HCT116 (cell line): ENCODE measurements around the gene SMTN. TPM values are rescaled to one million over a fixed set of nuclear protein-coding genes. Genes with fewer than 3 reads are reported as not detected.
A peak's percentile ranks its signal among the peaks of the same experiment; 100 is the strongest.

ENCODE experiments used
- ATAC-seq: fragments of 200-7000 bp; cut with Tn5 transposase; 2 replicates; pipeline ENCODE4 v1.9.1; 2020; ENCODE audit warnings: mild to moderate bottlenecking, moderate library complexity
- BruUV-seq: library from RNA; stranded (reverse); fragments of 400-500 nt; replicated peaks from 2 replicates; lab custom pipeline; 2021; lab: Mats Ljungman, UMichigan
- CTCF ChIA-PET: fragments of 300-600 bp; sonication (Branson Sonifier 250); formaldehyde crosslinking; loops from one replicate; lab custom pipeline; 2021; ENCODE audit warnings: antibody characterized with exemption; lab: Charles Lee
- POLR2A ChIA-PET: fragments of 300-600, 350-600 bp; sonication (Branson Sonifier 250); formaldehyde crosslinking; loops from one replicate; lab custom pipeline; 2021; ENCODE audit warnings: antibody characterized with exemption; lab: Charles Lee
- RAD21 ChIA-PET, 2 experiments: fragments of 300-600 bp; sonication (Branson Sonifier 250); formaldehyde crosslinking; loops; one replicate each; lab custom pipeline; 2023; ENCODE audit warnings: low total read pairs in 2 of 2; ENCODE audit not compliant: uncharacterized antibody in 2 of 2, unreplicated experiment in 2 of 2, low non-redundant PET in 1 of 2; lab: Charles Lee
- DNase-seq: peaks from one replicate; pipeline ENCODE4 v3.0.0-alpha.2; 2010; ENCODE audit warnings: low read depth, low spot score
- H2AFZ ChIP-seq: fragments of 200-600 bp; shearing (Covaris generic), sonication (generic); 2 replicates; pipeline ENCODE4 v1.6.1; 2017; ENCODE audit warnings: low read depth, mixed run types, mixed read lengths, antibody characterized with exemption, low read length; ENCODE audit not compliant: poor library complexity, severe bottlenecking
- H3K27ac ChIP-seq: 2 replicates; pipeline ENCODE4 v1.5.1; 2012; ENCODE audit warnings: low read depth, low read length
- H3K27me3 ChIP-seq: fragments of 200-600 bp; sonication (generic); 2 replicates; pipeline ENCODE4 v1.6.1; 2016; ENCODE audit warnings: mixed run types, low read length, mixed read lengths; ENCODE audit not compliant: insufficient read depth
- H3K36me3 ChIP-seq, 2 experiments: fragments of 200-500 bp in 1 of 2; fragments of 200-600 bp in 1 of 2; sonication (Bioruptor generic) in 1 of 2; sonication (generic) in 1 of 2; 2 replicates each; pipeline versions ENCODE4 v1.5.1 to v1.6.1; 2014 to 2016; ENCODE audit warnings: low read length in 2 of 2, inconsistent platforms in 1 of 2, mixed read lengths in 1 of 2, mixed run types in 1 of 2; ENCODE audit not compliant: insufficient read depth in 2 of 2, control insufficient read depth in 1 of 2
- H3K4me1 ChIP-seq, 2 experiments: fragments of 200-600 bp in 1 of 2; sonication (generic) in 1 of 2; 2 replicates each; pipeline versions ENCODE4 v1.5.1 to v1.6.1; 2012 to 2017; ENCODE audit warnings: low read length in 2 of 2, inconsistent platforms in 1 of 2, mild to moderate bottlenecking in 1 of 2, mixed read lengths in 1 of 2, mixed run types in 1 of 2, moderate library complexity in 1 of 2; ENCODE audit not compliant: insufficient read depth in 2 of 2, control insufficient read depth in 1 of 2
- H3K4me2 ChIP-seq: fragments of 200-600 bp; sonication (generic); 2 replicates; pipeline ENCODE4 v1.6.1; 2017; ENCODE audit warnings: mixed run types, low read length, mixed read lengths
- H3K4me3 ChIP-seq, 2 experiments: fragments of 200-600 bp in 1 of 2; sonication (generic) in 1 of 2; replicated peaks in 1 of 2; 2 replicates each; pipeline ENCODE4 v1.5.1; 2011 to 2016; ENCODE audit warnings: low read length in 2 of 2, control low read depth in 1 of 2, low read depth in 1 of 2, mild to moderate bottlenecking in 1 of 2, mixed read lengths in 1 of 2, mixed run types in 1 of 2
- H3K79me2 ChIP-seq: fragments of 200-600 bp; sonication (generic); 2 replicates; pipeline ENCODE4 v1.6.1; 2017; ENCODE audit warnings: mild to moderate bottlenecking, mixed run types, low read length, moderate library complexity, mixed read lengths; ENCODE audit not compliant: insufficient read depth
- H3K9ac ChIP-seq: fragments of 200-600 bp; sonication (generic); 2 replicates; pipeline ENCODE4 v1.6.1; 2016; ENCODE audit warnings: low read length, mixed read lengths
- H3K9me2 ChIP-seq: fragments of 200-600 bp; sonication (generic), shearing (Covaris generic); 2 replicates; pipeline ENCODE4 v1.6.1; 2017; ENCODE audit warnings: mixed run types, mild to moderate bottlenecking, moderate library complexity; ENCODE audit not compliant: insufficient read depth
- H3K9me3 ChIP-seq, 2 experiments: fragments of 200-500 bp in 1 of 2; fragments of 200-600 bp in 1 of 2; sonication (Bioruptor generic) in 1 of 2; sonication (generic) in 1 of 2; 2 replicates each; pipeline ENCODE4 v1.6.1; 2014 to 2017; ENCODE audit warnings: low read length in 2 of 2, mixed read lengths in 2 of 2, inconsistent platforms in 1 of 2, low read depth in 1 of 2, mild to moderate bottlenecking in 1 of 2, mixed run types in 1 of 2, moderate library complexity in 1 of 2; ENCODE audit not compliant: control insufficient read depth in 1 of 2, insufficient read depth in 1 of 2
- H4K20me1 ChIP-seq: fragments of 200-600 bp; sonication (generic), shearing (Covaris generic); 2 replicates; pipeline ENCODE4 v1.6.1; 2017; ENCODE audit warnings: mixed run types, mild to moderate bottlenecking, moderate library complexity; ENCODE audit not compliant: insufficient read depth
- EGR1 ChIP-seq: IDR thresholded peaks from 2 replicates; pipeline ENCODE4 v1.6.1; 2012; ENCODE audit warnings: low read depth
- ELF1 ChIP-seq: IDR thresholded peaks from 2 replicates; pipeline ENCODE4 v1.6.1; 2012; ENCODE audit warnings: low read depth, borderline replicate concordance
- EZH2 ChIP-seq: fragments of 200-600 bp; sonication (generic); IDR thresholded peaks from 2 replicates; pipeline ENCODE4 v1.6.1; 2017; ENCODE audit warnings: antibody characterized with exemption, mixed run types
- EZH2phosphoT487 ChIP-seq: fragments of 200-600 bp; IDR thresholded peaks from 2 replicates; pipeline ENCODE4 v1.6.1; 2018; ENCODE audit warnings: antibody characterized with exemption, borderline replicate concordance
- JUND ChIP-seq: IDR thresholded peaks from 2 replicates; pipeline ENCODE4 v1.6.1; 2012
- POLR2A ChIP-seq: IDR thresholded peaks from 2 replicates; pipeline ENCODE4 v1.7.0; 2011; ENCODE audit warnings: borderline replicate concordance; ENCODE audit not compliant: insufficient read depth, insufficient read length; ENCODE audit errors: extremely low read depth
- POLR2AphosphoS5 ChIP-seq: IDR thresholded peaks from 2 replicates; pipeline ENCODE4 v1.6.1; 2011; ENCODE audit warnings: mild to moderate bottlenecking, low read depth, low read length, moderate library complexity
- RAD21 ChIP-seq: IDR thresholded peaks from 2 replicates; pipeline ENCODE4 v1.6.1; 2012; ENCODE audit warnings: low read depth, mild to moderate bottlenecking
- SIN3A ChIP-seq: IDR thresholded peaks from 2 replicates; pipeline ENCODE4 v1.6.1; 2012; ENCODE audit warnings: low read depth
- SP1 ChIP-seq: IDR thresholded peaks from 2 replicates; pipeline ENCODE4 v1.6.1; 2012; ENCODE audit warnings: low read depth
- ZFX ChIP-seq: fragments of 450-650 bp; IDR thresholded peaks from 2 replicates; pipeline ENCODE4 v1.6.1; 2017
- ZNF274 ChIP-seq: fragments of 200-500 bp; sonication (Bioruptor generic); IDR thresholded peaks from 2 replicates; pipeline ENCODE4 v1.6.1; 2014; ENCODE audit warnings: mild to moderate bottlenecking, low read depth, low read length, inconsistent platforms
- intact Hi-C: fragments of 100-400 bp; cut with micrococcal nuclease; formaldehyde crosslinking; loops from 2 replicates; pipeline ENCODE4 v1.10.0; 2022
- total RNA-seq: library from RNA; stranded (reverse); gene quantifications from one replicate; pipeline ENCODE4 v1.2.1, GENCODE V29; 2021; ENCODE audit not compliant: unreplicated experiment
- TF ChIP-seq, protein P1 (sequence below): IDR thresholded peaks from 2 replicates; pipeline ENCODE4 v1.6.1; 2012
- TF ChIP-seq, protein P2 (sequence below), 3 experiments: fragments of 200-600 bp in 1 of 3; sonication (generic) in 1 of 3; IDR thresholded peaks in 2 of 3; conservative IDR thresholded peaks in 1 of 3; 2 replicates each; pipeline ENCODE4 v1.5.1; 2012 to 2017; ENCODE audit warnings: low read depth in 2 of 3, low read length in 2 of 3, antibody characterized with exemption in 1 of 3, borderline replicate concordance in 1 of 3, control low read depth in 1 of 3, mild to moderate bottlenecking in 1 of 3, mixed read lengths in 1 of 3, mixed run types in 1 of 3, moderate library complexity in 1 of 3; ENCODE audit not compliant: insufficient read depth in 1 of 3
- TF ChIP-seq, protein P3 (sequence below): IDR thresholded peaks from 2 replicates; pipeline ENCODE4 v1.6.1; 2012

SMTN gene
- total RNA-seq, 1 experiment from 2014 or later: 148 TPM

DNA sequence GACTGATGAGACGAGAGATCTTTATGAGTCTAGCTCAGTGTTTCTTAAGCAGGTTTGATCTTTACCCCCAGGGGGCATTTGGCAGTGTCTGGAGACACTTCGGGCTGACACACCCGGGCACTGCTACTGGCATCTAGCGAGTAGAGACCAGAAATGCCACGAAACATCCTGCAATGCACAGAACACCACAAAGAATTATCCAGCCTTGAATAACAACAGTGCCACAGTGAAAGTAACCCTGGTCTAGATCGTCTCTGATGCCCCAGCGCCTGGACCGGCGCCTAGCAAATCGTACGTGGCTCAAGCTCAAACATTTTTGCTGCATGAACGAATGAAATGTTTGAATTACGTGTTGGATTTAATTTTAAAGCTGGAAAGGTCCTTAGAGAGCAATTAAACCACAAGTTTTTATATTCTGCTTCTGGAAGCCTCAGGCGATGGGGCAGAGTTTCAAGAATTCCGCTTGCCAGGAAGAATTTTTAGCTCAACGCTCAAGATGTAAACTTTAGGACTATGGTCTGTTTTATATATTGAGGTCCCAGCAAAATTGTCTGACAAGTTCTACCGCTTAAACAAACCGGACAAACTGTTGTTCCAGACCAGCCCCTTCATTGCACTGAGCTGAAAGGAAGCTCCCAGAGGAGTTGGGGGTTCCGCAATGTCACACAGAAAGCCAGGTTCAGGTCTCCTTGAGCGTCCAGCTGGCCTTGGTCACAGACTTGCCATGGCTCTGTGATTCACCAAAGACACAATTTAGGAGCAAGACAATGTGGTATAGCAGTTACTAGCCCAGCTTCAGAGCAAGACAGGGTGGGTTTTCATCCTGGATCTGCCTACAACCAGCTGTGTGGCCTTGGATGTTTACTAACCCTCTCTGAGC, 44.2 kb upstream of the SMTN start:
- no peaks in the 10 kb centered on the region for H3K4me1 ChIP-seq
- no peak overlapping the region for H2AFZ ChIP-seq
- H3K9ac ChIP-seq: no peak overlapping the region
- BruUV-seq: no TSS peak
- no peak overlapping the region for H3K4me3 ChIP-seq
- H3K27me3 ChIP-seq: no peaks in the 10 kb centered on the region
- ATAC-seq: peak; percentile 61
- H3K27ac ChIP-seq: no peak overlapping the region
- TF ChIP-seq JUND: no peak
- peak; percentile 4; the same call in 1 of the 2 replicates for TF ChIP-seq RAD21
- H3K4me2 ChIP-seq: no peak overlapping the region
- ChIA-PET CTCF (interaction anchor here (1.0 kb wide), 1 partner anchor 48 kb away, joined by 3 read pairs; no protein-coding TSS in a partner anchor), RAD21 (no interaction called here), POLR2A (interaction anchor here (1.2 to 1.3 kb wide), 2 partner anchors 27 to 44 kb away, joined by 4 to 5 read pairs; partner anchors contain the start of gene SMTN)
- no peaks in the 10 kb centered on the region for H3K36me3 ChIP-seq
- intact Hi-C loops: no loop called here
- H3K9me3 ChIP-seq: no peaks in the 10 kb centered on the region
- H4K20me1 ChIP-seq: no peaks in the 10 kb centered on the region
- DNase-seq: no peak
- H3K79me2 ChIP-seq: no peaks in the 10 kb centered on the region
- no peaks in the 10 kb centered on the region for H3K9me2 ChIP-seq

DNA sequence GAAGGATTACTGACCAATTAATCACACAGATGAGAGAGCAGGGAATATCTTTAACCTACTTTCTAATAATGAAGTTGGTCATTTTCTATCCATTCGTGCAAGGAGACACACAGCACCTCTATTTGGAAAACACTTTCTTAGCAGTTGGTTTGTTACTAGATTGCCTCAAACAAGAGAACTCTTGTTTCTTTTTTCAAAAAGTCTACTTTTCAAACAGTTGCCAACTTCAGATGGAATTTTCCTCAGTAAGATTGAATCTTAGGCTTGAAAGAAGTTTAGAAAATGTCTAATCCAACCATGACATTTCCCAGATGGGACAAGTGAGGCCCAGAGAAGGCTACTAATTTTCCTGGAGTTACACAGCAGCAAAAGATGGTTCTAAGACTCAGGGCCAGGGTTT, 42.4 kb upstream of the SMTN start:
- DNase-seq: no peak
- no peak for TF ChIP-seq EZH2phosphoT487
- no peak for TF ChIP-seq RAD21
- no peak for TF ChIP-seq POLR2AphosphoS5
- TF ChIP-seq, protein P1, sequence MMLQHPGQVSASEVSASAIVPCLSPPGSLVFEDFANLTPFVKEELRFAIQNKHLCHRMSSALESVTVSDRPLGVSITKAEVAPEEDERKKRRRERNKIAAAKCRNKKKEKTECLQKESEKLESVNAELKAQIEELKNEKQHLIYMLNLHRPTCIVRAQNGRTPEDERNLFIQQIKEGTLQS: no peak
- TF ChIP-seq SP1: no peak
- TF ChIP-seq ZNF274: no peak
- no peak for TF ChIP-seq EZH2
- TF ChIP-seq, protein P2, sequence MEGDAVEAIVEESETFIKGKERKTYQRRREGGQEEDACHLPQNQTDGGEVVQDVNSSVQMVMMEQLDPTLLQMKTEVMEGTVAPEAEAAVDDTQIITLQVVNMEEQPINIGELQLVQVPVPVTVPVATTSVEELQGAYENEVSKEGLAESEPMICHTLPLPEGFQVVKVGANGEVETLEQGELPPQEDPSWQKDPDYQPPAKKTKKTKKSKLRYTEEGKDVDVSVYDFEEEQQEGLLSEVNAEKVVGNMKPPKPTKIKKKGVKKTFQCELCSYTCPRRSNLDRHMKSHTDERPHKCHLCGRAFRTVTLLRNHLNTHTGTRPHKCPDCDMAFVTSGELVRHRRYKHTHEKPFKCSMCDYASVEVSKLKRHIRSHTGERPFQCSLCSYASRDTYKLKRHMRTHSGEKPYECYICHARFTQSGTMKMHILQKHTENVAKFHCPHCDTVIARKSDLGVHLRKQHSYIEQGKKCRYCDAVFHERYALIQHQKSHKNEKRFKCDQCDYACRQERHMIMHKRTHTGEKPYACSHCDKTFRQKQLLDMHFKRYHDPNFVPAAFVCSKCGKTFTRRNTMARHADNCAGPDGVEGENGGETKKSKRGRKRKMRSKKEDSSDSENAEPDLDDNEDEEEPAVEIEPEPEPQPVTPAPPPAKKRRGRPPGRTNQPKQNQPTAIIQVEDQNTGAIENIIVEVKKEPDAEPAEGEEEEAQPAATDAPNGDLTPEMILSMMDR (IDR thresholded peaks at IDR 0.05 in 2 of 3, conservative IDR thresholded peaks at IDR 0.05 in 1 of 3; ENCODE audit: borderline replicate concordance in 1 of 3, insufficient read depth in 1 of 3, low read depth in 2 of 3, low read length in 2 of 3): no peak
- TF ChIP-seq, protein P3, sequence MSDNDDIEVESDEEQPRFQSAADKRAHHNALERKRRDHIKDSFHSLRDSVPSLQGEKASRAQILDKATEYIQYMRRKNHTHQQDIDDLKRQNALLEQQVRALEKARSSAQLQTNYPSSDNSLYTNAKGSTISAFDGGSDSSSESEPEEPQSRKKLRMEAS: no peak
- TF ChIP-seq JUND: no peak
- no peak for TF ChIP-seq POLR2A
- no peak for TF ChIP-seq EGR1
- no peak for TF ChIP-seq ELF1
- TF ChIP-seq ZFX: no peak
- TF ChIP-seq SIN3A: no peak
- no peak overlapping the region for H3K9ac ChIP-seq
- H3K27me3 ChIP-seq: no peaks in the 10 kb centered on the region
- no peak overlapping the region for H3K4me3 ChIP-seq
- H4K20me1 ChIP-seq: no peaks in the 10 kb centered on the region
- H3K79me2 ChIP-seq: no peaks in the 10 kb centered on the region
- H3K4me1 ChIP-seq: no peaks in the 10 kb centered on the region
- H3K9me3 ChIP-seq: no peaks in the 10 kb centered on the region
- CTCF ChIA-PET: no interaction called here
- intact Hi-C loops: no loop called here
- RAD21 ChIA-PET: no interaction called here
- H3K9me2 ChIP-seq: no peaks in the 10 kb centered on the region
- POLR2A ChIA-PET: no interaction called here
- no peak overlapping the region for H3K27ac ChIP-seq
- no TSS peak for BruUV-seq
- ATAC-seq: no peak
- H2AFZ ChIP-seq: no peak overlapping the region
- H3K36me3 ChIP-seq: no peaks in the 10 kb centered on the region
- H3K4me2 ChIP-seq: no peak overlapping the region
